MM.1S (cell line): ENCODE measurements around the gene MRRF.
"Not testable (repeated sequence)": the region's sequence is repeated elsewhere in the genome, so short reads cannot be mapped to it uniquely, and the experiment has no call there.

Experiments
- DNase-seq: peaks from one replicate; pipeline ENCODE4 v3.0.0-alpha.2; 2015
- H2AFZ ChIP-seq: fragments of 300-600 bp; sonication (generic); 2 replicates; pipeline ENCODE4 v1.6.0; 2016; ENCODE audit warnings: antibody characterized with exemption, low read length
- H3F3A ChIP-seq: fragments of 300-600 bp; sonication (generic); 2 replicates; pipeline ENCODE4 v1.6.1; 2016; ENCODE audit warnings: mild to moderate bottlenecking, antibody characterized with exemption, low read length, moderate library complexity, mixed read lengths; ENCODE audit not compliant: insufficient read depth
- H3K27ac ChIP-seq: fragments of 300-600 bp; sonication (generic); 2 replicates; pipeline ENCODE4 v1.5.1; 2016; ENCODE audit warnings: mild to moderate bottlenecking, low read length
- H3K27me3 ChIP-seq: fragments of 300-600 bp; sonication (generic); replicated peaks from 2 replicates; pipeline ENCODE4 v1.6.0; 2016; ENCODE audit warnings: low read length; ENCODE audit not compliant: insufficient read depth
- H3K36me3 ChIP-seq: fragments of 300-600 bp; sonication (generic); replicated peaks from 2 replicates; pipeline ENCODE4 v1.6.1; 2016; ENCODE audit warnings: mild to moderate bottlenecking, low read length, mixed read lengths; ENCODE audit not compliant: insufficient read depth
- H3K4me1 ChIP-seq: fragments of 300-600 bp; sonication (generic); 2 replicates; pipeline ENCODE4 v1.6.1; 2016; ENCODE audit warnings: low read length, mixed read lengths
- H3K4me2 ChIP-seq: fragments of 300-600 bp; sonication (generic); 2 replicates; pipeline ENCODE4 v1.6.0; 2016; ENCODE audit warnings: low read depth, low read length
- H3K4me3 ChIP-seq: fragments of 300-600 bp; sonication (generic); 2 replicates; pipeline ENCODE4 v1.5.1; 2016; ENCODE audit warnings: low read length, mixed read lengths
- H3K79me2 ChIP-seq: fragments of 300-600 bp; sonication (generic); 2 replicates; pipeline ENCODE4 v1.6.1; 2016; ENCODE audit warnings: mixed run types, low read length, mixed read lengths
- H3K9ac ChIP-seq: fragments of 300-600 bp; sonication (generic); 2 replicates; pipeline ENCODE4 v1.6.1; 2016; ENCODE audit warnings: low read length, mixed read lengths
- H3K9me2 ChIP-seq: fragments of 300-600 bp; sonication (generic); replicated peaks from 2 replicates; pipeline ENCODE4 v1.6.1; 2016; ENCODE audit warnings: mild to moderate bottlenecking, low read length, mixed read lengths; ENCODE audit not compliant: insufficient read depth
- H3K9me3 ChIP-seq: fragments of 300-600 bp; sonication (generic); replicated peaks from 2 replicates; pipeline ENCODE4 v1.6.1; 2016; ENCODE audit warnings: mild to moderate bottlenecking, low read length, mixed read lengths; ENCODE audit not compliant: insufficient read depth
- H4K20me1 ChIP-seq: fragments of 300-600 bp; sonication (generic); 2 replicates; pipeline ENCODE4 v1.6.1; 2016; ENCODE audit warnings: mild to moderate bottlenecking, low read length, moderate library complexity, mixed read lengths; ENCODE audit not compliant: insufficient read depth
- EZH2 ChIP-seq: fragments of 300-600 bp; sonication (generic); optimal IDR thresholded peaks from 2 replicates; pipeline ENCODE3; 2017; ENCODE audit warnings: low read depth, mild to moderate bottlenecking, antibody characterized with exemption, low read length, mixed read lengths
- EZH2phosphoT487 ChIP-seq: fragments of 300-600 bp; sonication (generic); IDR thresholded peaks from 2 replicates; pipeline ENCODE4 v1.6.1; 2018; ENCODE audit warnings: antibody characterized with exemption, low read length
- TF ChIP-seq, protein P1 (sequence below): fragments of 300-600 bp; sonication (generic); IDR thresholded peaks from 2 replicates; pipeline ENCODE4 v1.5.1; 2016; ENCODE audit warnings: antibody characterized with exemption, low read length, mixed read lengths

MRRF gene

DNA sequence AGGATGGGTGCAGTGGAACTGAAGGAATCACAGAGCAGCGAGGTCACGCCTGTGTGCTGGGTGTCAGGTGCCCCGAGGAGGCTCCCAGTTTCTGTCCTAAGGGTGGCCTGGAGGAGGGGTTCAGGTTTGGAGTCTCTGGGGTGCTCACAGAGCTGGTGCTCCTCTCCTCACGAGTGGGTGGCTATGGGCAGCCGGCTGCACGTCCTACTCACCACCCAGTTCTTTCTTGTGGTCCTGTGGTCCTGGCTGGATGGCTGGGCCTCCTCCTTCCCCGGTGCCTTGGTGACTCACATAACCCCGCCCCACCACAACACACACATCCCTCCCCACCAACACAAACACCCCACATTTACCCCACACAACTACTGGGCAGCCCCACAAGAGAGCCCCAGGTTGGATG is 96.2 kb downstream of the MRRF start:
- H3F3A ChIP-seq = no peaks in the 10 kb centered on the region
- no peak for TF ChIP-seq EZH2
- no peak for TF ChIP-seq EZH2phosphoT487
- TF ChIP-seq, protein P1, sequence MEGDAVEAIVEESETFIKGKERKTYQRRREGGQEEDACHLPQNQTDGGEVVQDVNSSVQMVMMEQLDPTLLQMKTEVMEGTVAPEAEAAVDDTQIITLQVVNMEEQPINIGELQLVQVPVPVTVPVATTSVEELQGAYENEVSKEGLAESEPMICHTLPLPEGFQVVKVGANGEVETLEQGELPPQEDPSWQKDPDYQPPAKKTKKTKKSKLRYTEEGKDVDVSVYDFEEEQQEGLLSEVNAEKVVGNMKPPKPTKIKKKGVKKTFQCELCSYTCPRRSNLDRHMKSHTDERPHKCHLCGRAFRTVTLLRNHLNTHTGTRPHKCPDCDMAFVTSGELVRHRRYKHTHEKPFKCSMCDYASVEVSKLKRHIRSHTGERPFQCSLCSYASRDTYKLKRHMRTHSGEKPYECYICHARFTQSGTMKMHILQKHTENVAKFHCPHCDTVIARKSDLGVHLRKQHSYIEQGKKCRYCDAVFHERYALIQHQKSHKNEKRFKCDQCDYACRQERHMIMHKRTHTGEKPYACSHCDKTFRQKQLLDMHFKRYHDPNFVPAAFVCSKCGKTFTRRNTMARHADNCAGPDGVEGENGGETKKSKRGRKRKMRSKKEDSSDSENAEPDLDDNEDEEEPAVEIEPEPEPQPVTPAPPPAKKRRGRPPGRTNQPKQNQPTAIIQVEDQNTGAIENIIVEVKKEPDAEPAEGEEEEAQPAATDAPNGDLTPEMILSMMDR = no peak
- no peaks in the 10 kb centered on the region for H3K27me3 ChIP-seq
- no peaks in the 10 kb centered on the region for H3K4me1 ChIP-seq
- H3K9me3 ChIP-seq = no peaks in the 10 kb centered on the region
- H3K4me2 ChIP-seq = no peak overlapping the region
- no peak overlapping the region for H3K4me3 ChIP-seq
- H3K79me2 ChIP-seq = no peaks in the 10 kb centered on the region
- H3K9me2 ChIP-seq = no peaks in the 10 kb centered on the region
- H3K36me3 ChIP-seq = no peaks in the 10 kb centered on the region
- H3K9ac ChIP-seq = no peak overlapping the region
- no peak for DNase-seq
- H2AFZ ChIP-seq = no peak overlapping the region
- no peak overlapping the region for H3K27ac ChIP-seq
- no peaks in the 10 kb centered on the region for H4K20me1 ChIP-seq

DNA sequence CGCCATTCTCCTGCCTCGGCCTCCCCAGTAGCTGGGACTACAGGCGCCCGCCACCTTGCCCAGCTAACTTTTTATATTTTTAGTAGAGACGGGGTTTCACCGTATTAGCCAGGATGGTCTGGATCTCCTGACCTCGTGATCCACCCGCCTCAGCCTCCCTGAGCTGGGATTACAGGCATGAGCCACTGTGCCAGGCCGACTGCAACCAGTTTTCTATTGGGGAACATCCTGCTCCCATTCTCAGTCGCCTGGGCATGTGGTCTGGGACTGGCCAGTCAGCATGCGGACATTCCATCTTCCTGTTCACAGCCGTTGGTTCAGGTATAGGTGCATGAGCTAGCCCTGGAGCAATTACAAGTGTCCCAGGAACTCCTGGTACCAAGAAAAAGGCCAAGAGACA is 98.4 kb downstream of the MRRF start:
- H3K27me3 ChIP-seq, H3K36me3 ChIP-seq, H3K4me3 ChIP-seq, DNase-seq, H4K20me1 ChIP-seq, H3K4me2 ChIP-seq, H3K27ac ChIP-seq, H3K9me3 ChIP-seq, H2AFZ ChIP-seq, H3K79me2 ChIP-seq, H3K9ac ChIP-seq, H3F3A ChIP-seq, H3K9me2 ChIP-seq: not testable (repeated sequence)
- peaks cover 12% of the 10 kb centered on the region; the same call in 1 of the 2 replicates for H3K4me1 ChIP-seq

DNA sequence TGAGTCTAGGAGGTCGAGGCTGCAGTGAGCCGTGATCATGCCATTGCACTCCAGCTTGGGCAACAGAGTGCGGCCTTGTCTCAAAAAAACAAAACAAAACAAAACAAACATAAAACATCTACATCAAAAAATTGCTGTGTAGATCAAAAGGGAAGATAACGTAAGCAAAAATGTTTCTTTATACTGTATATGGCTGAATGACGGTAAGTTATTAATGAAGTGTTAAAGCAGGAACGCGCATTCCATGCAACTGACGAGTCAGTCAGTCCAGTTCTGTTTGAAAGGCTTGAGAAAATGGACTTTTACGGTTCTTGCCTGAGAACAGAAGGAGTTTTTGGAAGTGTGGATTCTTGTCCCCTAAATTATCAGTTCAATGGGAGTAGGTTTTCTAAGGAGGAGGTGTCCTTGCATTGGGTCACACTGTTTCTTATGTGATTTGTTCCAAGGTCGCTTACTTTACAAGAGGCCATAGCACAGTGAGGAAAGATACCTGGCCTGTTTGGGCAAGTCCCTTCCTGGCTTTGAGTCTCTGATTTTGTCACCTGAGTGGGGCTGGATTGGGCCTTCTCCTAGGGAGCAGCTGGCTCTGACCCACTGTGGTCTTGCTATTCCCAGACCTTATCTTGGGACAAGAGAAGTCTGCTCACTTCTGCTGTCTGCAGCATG is 99.6 kb downstream of the MRRF start:
- Histone ChIP-seq H4K20me1 (no peaks in the 10 kb centered on the region), H3K36me3 (no peaks in the 10 kb centered on the region), H3K9me3 (no peaks in the 10 kb centered on the region), H3K79me2 (no peaks in the 10 kb centered on the region), H3K9me2 (no peaks in the 10 kb centered on the region), H3K27ac (no peak overlapping the region), H3K4me2 (no peak overlapping the region), H3K27me3 (no peaks in the 10 kb centered on the region), H2AFZ (no peak overlapping the region), H3K4me1 (peaks cover 12% of the 10 kb centered on the region; the same call in 1 of the 2 replicates), H3K9ac (no peak overlapping the region), H3K4me3 (no peak overlapping the region), H3F3A (peaks cover 7% of the 10 kb centered on the region)
- TF ChIP-seq, protein P1 = no peak
- TF ChIP-seq EZH2 (no peak), EZH2phosphoT487 (no peak)
- no peak for DNase-seq

DNA sequence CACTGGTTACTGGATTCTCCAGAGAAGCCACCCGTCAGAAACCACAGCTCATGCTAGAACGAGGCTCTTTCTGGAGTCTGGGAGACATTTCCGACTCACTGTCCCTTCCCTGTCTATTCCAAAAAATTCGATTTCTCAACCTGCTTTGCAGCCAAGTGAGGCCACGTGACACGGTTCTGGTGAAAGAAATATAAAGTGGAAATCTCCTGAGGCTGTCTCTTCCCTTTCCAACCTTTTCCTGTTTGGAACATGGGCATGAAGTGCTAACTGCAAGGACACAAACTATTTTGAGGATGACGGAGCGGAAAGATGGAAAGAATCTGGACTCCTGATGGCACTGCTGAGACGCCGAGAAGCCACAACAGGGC is 100.1 kb downstream of the MRRF start:
- H2AFZ ChIP-seq = no peak overlapping the region
- DNase-seq = no peak

More for the DNA sequence above, 100.1 kb downstream of the MRRF start:
- Histone ChIP-seq H3K79me2 (no peaks in the 10 kb centered on the region), H3K27ac (no peak overlapping the region), H3K9me3 (no peaks in the 10 kb centered on the region), H3K9me2 (no peaks in the 10 kb centered on the region), H4K20me1 (no peaks in the 10 kb centered on the region), H3K9ac (no peak overlapping the region), H3K36me3 (no peaks in the 10 kb centered on the region), H3K27me3 (no peaks in the 10 kb centered on the region), H3K4me2 (no peak overlapping the region), H3K4me3 (no peak overlapping the region), H3K4me1 (peaks cover 12% of the 10 kb centered on the region; the same call in 1 of the 2 replicates), H3F3A (peaks cover 7% of the 10 kb centered on the region)
- TF ChIP-seq EZH2phosphoT487 (no peak), EZH2 (no peak)
- TF ChIP-seq, protein P1 = no peak
